HG03139 (cell line): ENCODE measurements around the gene NSG1.

Source experiments
- ATAC-seq: cut with Tn5 transposase; IDR thresholded peaks from one replicate; pipeline ENCODE4 v1.9.1; 2021; ENCODE audit not compliant: unreplicated experiment

The NSG1 gene

GRCh38 chr4:4430492-4431195 is 43.7 kb downstream of the NSG1 start:
- peak; percentile 72 for ATAC-seq

DNA sequence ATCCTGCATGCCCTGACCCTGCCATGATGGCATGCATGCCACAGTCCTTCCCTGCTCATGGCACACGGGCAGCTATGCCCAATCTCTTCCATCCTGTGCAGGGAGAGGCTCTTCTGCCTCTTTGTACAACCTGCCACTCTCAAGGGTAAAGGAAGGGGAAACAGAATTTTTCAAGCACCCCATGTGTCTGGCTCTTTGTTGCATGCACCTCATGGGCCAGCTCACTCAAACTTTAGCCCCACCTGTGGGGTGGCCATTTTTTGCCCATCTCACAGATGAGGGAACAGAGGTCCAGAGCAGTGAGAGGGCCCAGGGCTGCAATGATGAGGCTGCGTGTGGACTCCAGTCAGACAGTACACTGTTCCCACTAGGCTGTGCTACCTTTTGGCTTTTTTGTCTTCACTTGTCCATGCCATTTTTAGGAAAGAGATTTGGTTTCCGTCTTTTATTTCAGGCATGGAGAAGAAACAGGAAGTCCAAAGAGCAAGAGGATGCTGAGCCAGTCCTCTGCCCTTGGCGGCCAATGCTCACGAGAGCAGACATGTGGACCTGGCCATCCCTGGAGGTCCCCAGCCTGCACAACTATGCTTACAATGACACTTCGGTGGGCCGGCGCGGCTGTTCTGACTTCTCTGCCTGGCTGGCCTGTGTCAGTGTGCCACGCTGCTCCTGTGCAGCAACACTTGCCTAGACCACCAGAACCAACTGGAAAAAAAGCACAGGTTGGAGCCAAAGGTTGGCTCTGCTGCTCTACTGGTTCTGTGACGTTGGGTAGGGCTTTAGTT is 45.6 kb downstream of the NSG1 start:
- no peak for ATAC-seq

DNA sequence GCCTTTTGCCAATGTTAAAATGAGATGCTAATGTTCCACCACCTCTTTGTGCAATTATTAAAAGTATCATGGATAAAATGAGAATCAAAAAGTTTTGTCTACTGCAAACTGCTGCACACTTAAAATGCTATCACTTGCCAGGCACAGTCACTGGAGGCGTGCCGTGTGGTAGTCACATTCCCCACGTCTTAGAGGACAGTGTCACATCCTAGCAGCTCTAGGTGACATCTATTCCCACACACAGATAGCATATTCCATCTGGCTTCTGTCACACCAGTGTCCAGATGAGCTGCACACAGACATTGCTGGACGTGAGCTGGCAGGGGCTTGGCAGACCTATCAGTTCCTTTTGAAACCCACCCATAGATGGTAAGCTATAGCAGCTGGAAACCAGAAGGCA is 47.0 kb downstream of the NSG1 start:
- no peak for ATAC-seq

GRCh38 chr4:4436244-4436823 is 49.4 kb downstream of the NSG1 start:
- ATAC-seq: no peak

DNA sequence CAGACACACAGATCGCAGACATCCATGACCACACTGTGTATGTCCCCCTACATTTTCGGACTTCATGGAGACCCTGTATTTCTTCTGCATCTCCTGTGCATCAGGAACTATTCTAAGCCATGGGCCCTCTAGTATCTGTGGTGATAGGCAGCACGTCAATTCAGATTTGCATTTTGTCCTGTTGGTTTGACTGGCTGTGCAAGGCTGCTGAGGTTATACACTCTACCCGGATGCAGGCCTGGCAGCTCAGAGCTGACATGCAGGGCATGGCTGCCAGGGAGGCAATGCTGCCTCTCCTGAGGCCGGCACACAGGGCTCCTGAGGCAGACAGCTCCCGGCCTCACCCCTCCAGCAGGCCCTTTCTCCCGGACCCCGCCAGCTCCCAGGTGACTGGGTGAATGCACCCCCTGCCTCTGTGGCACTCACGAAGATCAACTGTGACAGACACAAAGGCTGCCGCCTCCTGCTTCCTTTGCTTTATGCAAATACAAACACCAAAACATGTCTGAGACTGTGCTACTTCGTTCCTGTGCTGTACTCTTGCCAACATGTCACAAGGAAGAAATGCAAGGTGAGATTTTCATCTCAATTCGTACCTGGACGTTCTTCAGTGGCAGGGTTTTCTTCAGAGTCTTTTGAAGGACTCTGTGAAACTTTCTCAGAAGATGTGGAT is 51.0 kb downstream of the NSG1 start:
- ATAC-seq: no peak

GRCh38 chr4:4438891-4439290 is 52.0 kb downstream of the NSG1 start:
- no peak for ATAC-seq

DNA sequence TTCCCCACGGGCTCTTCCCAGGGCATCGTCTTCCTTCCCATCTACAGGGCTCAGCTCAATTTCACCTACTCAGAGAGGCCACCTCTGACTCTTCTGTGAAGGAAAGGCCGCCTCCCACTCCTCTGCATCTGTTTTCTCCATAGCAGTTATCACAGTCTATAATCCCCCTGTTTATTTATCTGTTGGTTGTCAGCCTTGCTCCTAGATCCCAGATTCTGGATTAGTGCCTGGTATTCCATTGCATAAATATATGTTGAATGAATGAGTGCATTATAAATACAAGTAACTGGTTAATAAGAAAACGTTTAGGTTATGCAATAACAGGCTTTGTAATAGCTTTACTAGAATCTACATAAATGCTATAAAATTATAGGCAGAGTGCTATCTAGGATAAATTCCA is 52.9 kb downstream of the NSG1 start:
- ATAC-seq: no peak

- no peak for ATAC-seq
Measured at GRCh38 chr4:4440333-4441061, 53.6 kb downstream of the NSG1 start.

DNA sequence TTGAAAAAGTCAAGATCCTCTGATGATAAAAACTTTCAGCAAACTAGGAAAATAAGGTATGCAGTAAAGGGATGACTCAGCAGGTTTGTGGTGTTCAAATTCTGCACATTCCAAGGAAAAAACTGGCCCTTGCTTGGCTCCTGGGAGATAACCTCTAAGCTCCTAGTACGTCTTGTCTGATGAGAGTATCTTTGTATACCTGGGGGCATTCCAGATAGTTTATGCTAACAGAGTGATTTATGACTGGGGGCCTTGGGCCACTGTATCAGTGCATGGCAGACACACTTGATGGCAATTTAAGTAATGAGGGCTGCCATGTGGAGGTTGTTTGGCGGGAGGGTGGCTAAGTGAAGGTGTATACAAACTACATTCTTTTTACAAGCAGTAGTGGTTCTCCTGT is 56.9 kb downstream of the NSG1 start:
- ATAC-seq: no peak

- no peak for ATAC-seq
Measured at GRCh38 chr4:4446434-4446833, 59.5 kb downstream of the NSG1 start.

DNA sequence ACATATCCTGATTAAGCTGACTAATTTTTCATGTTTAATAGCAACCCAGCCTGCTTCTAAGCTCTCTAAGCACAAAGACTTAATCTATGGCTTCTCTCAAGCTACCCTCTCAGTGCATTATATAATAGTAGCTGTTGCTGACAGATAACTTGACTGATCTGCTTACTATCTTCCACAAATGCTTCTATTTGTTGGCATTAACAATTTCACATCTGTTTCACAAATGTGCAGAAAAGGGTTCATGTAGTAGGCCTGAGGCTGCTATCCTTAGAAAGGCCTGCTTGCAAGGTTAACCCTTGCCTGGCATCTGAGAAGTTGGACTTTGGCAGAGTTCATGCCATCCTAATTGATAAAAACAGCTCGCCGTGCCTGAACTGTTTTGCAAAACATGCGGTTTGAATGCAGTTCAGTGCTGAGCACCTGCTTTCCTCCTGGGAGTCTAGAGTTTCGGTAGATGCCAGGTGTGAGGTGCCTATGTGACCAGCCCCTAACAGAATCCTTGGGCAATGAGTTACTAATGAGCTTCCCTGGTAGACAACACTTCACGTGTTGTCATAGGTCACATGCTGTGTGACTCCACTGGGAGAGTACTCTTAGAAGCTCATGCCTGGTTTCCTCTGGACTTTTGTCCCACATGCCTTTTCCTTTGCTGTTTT is 68.4 kb downstream of the NSG1 start:
- peak; percentile 65 for ATAC-seq

GRCh38 chr4:4456351-4456750 is 69.4 kb downstream of the NSG1 start:
- no peak for ATAC-seq

DNA sequence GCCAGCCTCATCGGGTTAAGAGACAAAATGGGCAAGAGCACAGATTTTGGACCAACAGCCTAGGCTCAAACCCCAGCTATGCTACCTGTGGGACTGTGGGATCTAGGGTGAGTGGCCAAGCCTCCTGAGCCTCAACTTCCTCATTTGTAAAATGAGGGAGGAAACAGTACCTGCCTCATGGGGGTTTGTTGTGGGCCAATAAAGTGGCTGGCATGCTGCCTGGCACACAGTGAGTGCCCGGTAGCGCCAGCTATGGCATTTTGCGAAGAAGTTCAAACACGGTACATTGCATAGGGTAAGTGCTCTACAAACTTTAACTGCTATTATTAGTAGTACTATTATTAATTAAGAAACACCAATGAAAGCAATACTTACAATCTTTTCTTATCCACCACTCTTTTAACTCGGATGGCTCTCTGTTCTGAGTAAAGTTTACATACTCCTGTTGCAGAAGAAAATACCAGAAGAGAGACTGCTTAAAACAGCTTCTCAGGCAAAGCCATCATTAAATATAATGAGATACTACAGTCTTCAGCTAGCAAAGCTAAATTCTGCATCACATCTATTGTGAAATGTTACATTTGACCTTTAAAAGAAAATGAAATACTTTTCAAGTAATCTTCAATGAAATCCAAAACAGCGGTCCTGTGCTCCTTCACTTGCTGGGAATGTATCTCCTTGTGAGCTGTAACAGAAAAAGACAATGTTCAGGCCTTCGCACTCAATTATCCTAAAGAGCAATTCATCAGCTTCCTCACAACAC is 70.1 kb downstream of the NSG1 start:
- no peak for ATAC-seq

- ATAC-seq: no peak
Measured at GRCh38 chr4:4457803-4458553, 71.1 kb downstream of the NSG1 start.

DNA sequence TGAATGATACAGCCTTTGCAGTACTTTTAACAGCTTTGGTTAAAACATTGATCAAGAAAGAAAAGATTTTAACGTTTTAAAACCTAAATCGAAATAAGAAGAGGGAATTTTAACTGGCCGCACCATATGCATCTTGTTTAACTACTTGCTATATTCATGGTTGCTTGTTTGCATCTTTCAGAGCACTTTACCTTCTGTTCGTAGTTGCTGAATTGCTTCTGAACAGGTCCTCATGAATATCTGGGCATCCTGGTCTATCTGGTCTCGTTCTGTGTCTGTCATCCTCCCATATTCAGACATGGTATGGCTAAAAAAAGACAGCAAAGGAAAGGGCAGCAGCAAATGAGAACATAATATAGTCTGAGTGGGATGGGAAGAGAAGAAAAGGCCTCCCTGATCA is 72.3 kb downstream of the NSG1 start:
- ATAC-seq: no peak

DNA sequence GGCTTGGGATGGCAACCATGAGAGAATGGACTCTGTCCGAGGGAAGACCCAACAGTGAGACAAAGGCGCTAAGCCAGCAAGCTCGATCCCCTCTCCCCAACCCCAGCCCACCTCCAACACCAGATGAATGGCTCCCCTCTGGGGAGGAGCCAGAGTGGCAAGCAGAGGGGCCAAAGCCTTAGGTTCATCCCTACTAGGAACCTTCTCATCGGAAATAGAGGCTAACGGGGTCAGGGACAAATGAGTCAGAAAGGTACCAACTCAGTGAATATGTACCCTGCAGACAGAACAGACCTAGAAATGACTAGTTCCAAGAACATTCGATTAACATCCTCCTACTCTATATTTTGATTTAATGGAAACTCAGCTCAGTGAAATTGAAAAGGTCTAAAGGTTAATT is 73.9 kb downstream of the NSG1 start:
- no peak for ATAC-seq

DNA sequence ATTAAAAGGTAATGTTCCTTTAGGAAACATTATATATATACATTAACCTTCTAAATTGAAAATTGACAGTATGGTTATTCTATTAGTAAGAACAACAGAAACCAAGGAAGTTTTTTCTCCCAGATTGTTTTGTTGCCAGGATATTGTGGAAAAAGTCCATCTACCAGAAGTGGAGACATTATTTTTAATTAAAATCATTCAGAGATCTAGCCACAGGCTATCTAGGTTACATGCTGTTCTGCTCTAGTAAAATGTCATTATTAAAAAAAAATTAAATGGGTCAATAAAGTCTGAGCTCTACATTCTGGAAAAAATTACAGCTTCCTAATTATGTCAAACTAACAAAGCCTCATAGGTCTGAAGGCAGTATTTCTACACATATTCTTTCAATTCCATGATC is 74.3 kb downstream of the NSG1 start:
- no peak for ATAC-seq

GRCh38 chr4:4461850-4462249 is 74.9 kb downstream of the NSG1 start:
- ATAC-seq: no peak

GRCh38 chr4:4462970-4463369 is 76.1 kb downstream of the NSG1 start:
- ATAC-seq: no peak
